Adrenal gland (tissue), 12 donors: ENCODE measurements around the gene PTPRN2. TPM values are rescaled to one million over a fixed set of nuclear protein-coding genes. Genes with fewer than 3 reads are reported as not detected.

Experiments used
- DNase-seq, 7 donors: peaks; one replicate each; pipeline ENCODE4 v3.0.0-alpha.2; 2019 to 2020
- H3K27ac ChIP-seq, 5 donors: fragments of 200-600 bp; sonication (generic) in 4 of 5; 1 replicate in 3 of 5; 2 replicates in 2 of 5; pipeline versions ENCODE4 v1.5.1 to v1.8.0; 2016 to 2020; ENCODE audit warnings: mild to moderate bottlenecking in 1 of 5
- H3K27me3 ChIP-seq: fragments of 200-600 bp; 2 replicates; pipeline ENCODE4 v1.8.0; 2021
- H3K36me3 ChIP-seq, 2 donors: fragments of 200-600 bp; replicated peaks in 1 of 2; 1 replicate in 1 of 2; 2 replicates in 1 of 2; pipeline versions ENCODE4 v1.5.1 to v1.8.0; 2018 to 2022
- H3K4me1 ChIP-seq, 2 donors: fragments of 200-600 bp; replicated peaks in 1 of 2; 1 replicate in 1 of 2; 2 replicates in 1 of 2; pipeline versions ENCODE4 v1.5.1 to v1.8.0; 2018 to 2021
- H3K4me3 ChIP-seq, 4 donors: fragments of 200-600 bp; sonication (generic) in 3 of 4; one replicate each; pipeline ENCODE4 v1.5.1; 2016 to 2018
- H3K9me3 ChIP-seq, 3 donors: fragments of 200-600 bp; sonication (generic) in 1 of 3; replicated peaks in 1 of 3; 1 replicate in 2 of 3; 2 replicates in 1 of 3; pipeline versions ENCODE4 v1.5.1 to v1.8.0; 2016 to 2021
- CTCF ChIP-seq, 6 experiments: fragments of 450-650 bp in 4 of 6; fragments of 200-600 bp in 2 of 6; sonication (generic) in 1 of 6; IDR thresholded peaks; 1 replicate in 5 of 6; 2 replicates in 1 of 6; pipeline versions ENCODE4 v1.5.1 to v1.8.0; 2016 to 2021; ENCODE audit warnings: antibody characterized with exemption in 6 of 6, mild to moderate bottlenecking in 2 of 6, moderate library complexity in 1 of 6
- POLR2A ChIP-seq, 2 donors: fragments of 450-650 bp; IDR thresholded peaks; one replicate each; pipeline ENCODE4 v1.6.1; 2017; ENCODE audit warnings: antibody characterized with exemption in 2 of 2, mild to moderate bottlenecking in 2 of 2, moderate library complexity in 1 of 2
- WGBS, 4 donors: extraction: QIAGEN DNeasy Blood & Tissue Kit in 2 of 4; methylation state at CpG; one replicate each; pipeline versions ENCODE4 v1.1.5 to v1.1.7; 2013 to 2017; 5-methylcytosine and 5-hydroxymethylcytosine counted together
- intact Hi-C, 2 donors: fragments of 100-400 bp; cut with DNase I; formaldehyde crosslinking; loops; one replicate each; pipeline versions ENCODE4 v1.14.1 to v1.15.0; 2022 to 2023
- polyA plus RNA-seq, 3 donors: library from polyadenylated mRNA; stranded (reverse); fragments of 200-250 nt in 2 of 3; fragments of 350-450 nt in 1 of 3; fragmentation: Illumina TruSeq in 1 of 3; extraction: RNeasy Lipid Tissue Mini Kit (QIAGEN cat#74804) in 1 of 3; gene quantifications; one replicate each; pipeline ENCODE4 v1.2.3, GENCODE V29; 2013 to 2014
- total RNA-seq, 9 donors: library from RNA; depleted of rRNA in 4 of 9; stranded (reverse); fragments of >200 nt in 4 of 9; fragments of 120-200 nt in 1 of 9; fragmentation: NEBNext Ultra II Directional in 1 of 9; extraction: Animal tissue kit (Norgen Biotek cat#: 25700) in 1 of 9; gene quantifications; one replicate each; pipeline versions ENCODE4 v1.1.0 to v1.2.4, GENCODE V29; 2013 to 2023
- donor health status: healthy with polysubstance abuse.
- donor health status: Bipolar disorder and iron deficiency.
- donor health status: DM: yes; HTN: yes; CAD: no.
- donor health status: DM: no; HTN: no; CAD: no.
- donor health status: DM: no; HTN: no; CAD: no.
- donor health status: DM: yes; HTN: yes; CAD: no.

The PTPRN2 gene
- total and polyA plus RNA-seq, 12 donors: 2.2 to 16.2 (median 3.4) TPM

GRCh38 chr7:158623241-158623640 is 35.6 kb upstream of the PTPRN2 start:
- WGBS, 4 donors: 93 to 96% (median 94%) methylated on average over 13 of the region's 13 CpGs
- intact Hi-C loops: no loop called here
- no peak for DNase-seq

GRCh38 chr7:158620839-158621441 is 33.3 kb upstream of the PTPRN2 start:
- no peaks in the 10 kb centered on the region for H3K9me3 ChIP-seq
- no peak for DNase-seq
- H3K4me3 ChIP-seq: no peak overlapping the region
- H3K4me1 ChIP-seq: no peaks in the 10 kb centered on the region
- no peak for TF ChIP-seq CTCF (IDR thresholded peaks at IDR 0.05)
- TF ChIP-seq POLR2A (IDR thresholded peaks at IDR 0.05): no peak
- intact Hi-C loops: no loop called here
- H3K36me3 ChIP-seq: no peaks in the 10 kb centered on the region
- H3K27me3 ChIP-seq: no peaks in the 10 kb centered on the region
- no peak overlapping the region for H3K27ac ChIP-seq
- 89 to 94% (median 92%) methylated on average over 6 of the region's 6 CpGs for WGBS, 4 donors

More at GRCh38 chr7:158623241-158623640, 35.6 kb upstream of the PTPRN2 start:
- Histone ChIP-seq H3K9me3 (no peaks in the 10 kb centered on the region), H3K4me3 (no peak overlapping the region), H3K27me3 (no peaks in the 10 kb centered on the region), H3K27ac (no peak overlapping the region), H3K4me1 (no peaks in the 10 kb centered on the region), H3K36me3 (no peaks in the 10 kb centered on the region)
- TF ChIP-seq POLR2A (IDR thresholded peaks at IDR 0.05) (no peak), CTCF (IDR thresholded peaks at IDR 0.05) (no peak)

- intact Hi-C loops: no loop called here
- no peak overlapping the region for H3K4me3 ChIP-seq
- no peaks in the 10 kb centered on the region for H3K9me3 ChIP-seq
- no peaks in the 10 kb centered on the region for H3K27me3 ChIP-seq
- TF ChIP-seq POLR2A (IDR thresholded peaks at IDR 0.05) (no peak), CTCF (IDR thresholded peaks at IDR 0.05) (no peak)
- no peak overlapping the region for H3K27ac ChIP-seq
- WGBS, 4 donors: 94 to 98% (median 96%) methylated on average over 5 of the region's 5 CpGs
- H3K4me1 ChIP-seq: no peaks in the 10 kb centered on the region
- no peaks in the 10 kb centered on the region for H3K36me3 ChIP-seq
- no peak for DNase-seq
Observed at GRCh38 chr7:158620418-158620817, 32.8 kb upstream of the PTPRN2 start.

GRCh38 chr7:158618745-158619140 is 31.1 kb upstream of the PTPRN2 start:
- 95 to 99% (median 97%) methylated on average over 4 of the region's 4 CpGs for WGBS, 4 donors
- H3K27me3 ChIP-seq: no peaks in the 10 kb centered on the region
- intact Hi-C loops: no loop called here
- TF ChIP-seq CTCF (IDR thresholded peaks at IDR 0.05) (no peak), POLR2A (IDR thresholded peaks at IDR 0.05) (no peak)
- no peaks in the 10 kb centered on the region for H3K4me1 ChIP-seq
- no peaks in the 10 kb centered on the region for H3K36me3 ChIP-seq
- DNase-seq: no peak
- no peak overlapping the region for H3K4me3 ChIP-seq
- H3K9me3 ChIP-seq: no peaks in the 10 kb centered on the region
- H3K27ac ChIP-seq: no peak overlapping the region
